H1 (cell line): ENCODE measurements around the gene RNF214.

Source experiments
- EZH2 ChIP-seq: fragments of 200-600 bp; sonication (generic); IDR thresholded peaks from 2 replicates; pipeline ENCODE4 v1.7.1; 2012; ENCODE audit warnings: low read depth, mild to moderate bottlenecking, moderate library complexity, low read length, inconsistent platforms; ENCODE audit not compliant: severe bottlenecking
- MAFK ChIP-seq: IDR thresholded peaks from 2 replicates; pipeline ENCODE4 v1.6.1; 2012; ENCODE audit warnings: low read depth, mild to moderate bottlenecking, improper control_type of control experiment, low read length
- ZNF274 ChIP-seq: IDR thresholded peaks from 2 replicates; pipeline ENCODE4 v1.7.0; 2012; ENCODE audit warnings: low read length, borderline replicate concordance; ENCODE audit errors: extremely low read depth

DNA sequence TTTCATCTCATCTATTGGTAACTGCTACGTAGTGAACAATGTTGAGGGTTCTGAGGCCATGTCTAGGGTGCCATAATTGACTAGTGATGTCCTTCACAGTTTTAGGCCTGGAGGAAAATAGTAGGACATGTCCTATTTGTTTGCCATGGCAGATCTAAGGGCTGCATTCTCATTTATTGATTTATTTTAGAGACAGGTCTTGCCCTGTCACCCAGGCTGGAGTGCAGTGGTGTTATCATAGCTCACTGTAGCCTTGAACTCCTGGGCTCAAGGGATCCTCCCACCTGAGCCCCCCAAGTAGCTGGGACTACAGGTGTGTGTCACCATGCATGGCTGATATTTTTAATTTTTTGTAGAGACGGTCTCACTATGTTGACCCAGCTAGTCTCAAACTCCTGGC lies 100.4 kb downstream of the RNF214 start:
- no peak for TF ChIP-seq EZH2
- no peak for TF ChIP-seq MAFK
- TF ChIP-seq ZNF274: no peak
